GM21447 (cell line): ENCODE measurements around the gene ACKR1.

Source experiments
- ATAC-seq: cut with Tn5 transposase; IDR thresholded peaks from one replicate; pipeline ENCODE4 v1.9.1; 2021; ENCODE audit not compliant: unreplicated experiment

Gene ACKR1

DNA sequence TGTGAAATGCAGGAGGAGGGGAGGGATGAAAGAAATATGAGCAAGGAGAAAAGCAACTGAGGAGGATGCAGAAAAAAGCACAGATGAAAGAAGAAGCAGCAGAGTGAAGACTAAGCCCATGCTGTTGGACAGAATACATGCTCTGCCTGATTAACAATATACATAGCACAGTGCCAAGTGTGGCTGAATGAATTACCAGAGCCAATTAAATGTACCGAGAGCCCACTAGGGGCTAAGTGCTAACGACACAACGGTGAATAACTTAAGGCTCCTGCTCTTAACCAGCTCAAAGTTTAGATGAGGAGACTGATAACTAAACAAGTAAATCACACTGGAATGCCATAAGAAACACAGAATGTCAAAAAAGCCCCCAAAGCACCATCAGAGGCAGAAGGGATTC lies 17.6 kb upstream of the ACKR1 start:
- ATAC-seq, result no peak

DNA sequence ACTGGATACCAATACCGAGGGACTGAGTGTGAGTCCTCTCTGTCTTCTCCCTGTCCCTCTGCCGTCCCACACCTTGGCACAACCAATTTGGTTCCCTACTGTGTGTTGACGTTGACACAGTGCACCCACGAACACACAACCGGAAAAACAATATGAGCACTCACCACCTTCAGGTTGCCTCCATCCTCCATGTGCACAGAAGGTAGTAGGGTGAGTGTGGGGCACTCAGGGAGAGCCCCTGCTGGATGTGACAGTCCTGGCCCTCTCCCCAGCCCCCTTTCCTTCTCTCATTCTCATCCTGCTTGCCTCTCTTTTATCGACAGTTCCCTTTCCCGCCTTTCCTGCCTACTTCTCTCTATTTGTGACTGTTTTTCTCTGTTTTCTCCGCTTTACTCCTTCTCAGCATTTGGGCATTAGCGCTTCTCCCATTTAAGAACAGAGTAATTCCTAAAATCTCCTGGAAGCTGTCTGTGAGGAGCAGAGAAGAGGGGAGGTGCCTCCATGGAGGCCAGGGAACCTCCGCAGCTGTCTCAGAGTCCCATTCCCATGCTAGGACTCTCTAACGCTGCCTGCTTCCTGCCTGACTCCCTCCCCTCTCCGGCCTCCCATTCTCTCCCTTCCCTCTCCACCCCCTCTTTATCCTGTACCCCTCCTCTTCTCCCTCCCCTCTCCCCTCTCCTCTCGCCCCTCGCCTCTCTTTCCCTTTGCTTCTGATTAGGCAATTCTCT lies 16.9 kb upstream of the ACKR1 start:
- ATAC-seq, result no peak

DNA sequence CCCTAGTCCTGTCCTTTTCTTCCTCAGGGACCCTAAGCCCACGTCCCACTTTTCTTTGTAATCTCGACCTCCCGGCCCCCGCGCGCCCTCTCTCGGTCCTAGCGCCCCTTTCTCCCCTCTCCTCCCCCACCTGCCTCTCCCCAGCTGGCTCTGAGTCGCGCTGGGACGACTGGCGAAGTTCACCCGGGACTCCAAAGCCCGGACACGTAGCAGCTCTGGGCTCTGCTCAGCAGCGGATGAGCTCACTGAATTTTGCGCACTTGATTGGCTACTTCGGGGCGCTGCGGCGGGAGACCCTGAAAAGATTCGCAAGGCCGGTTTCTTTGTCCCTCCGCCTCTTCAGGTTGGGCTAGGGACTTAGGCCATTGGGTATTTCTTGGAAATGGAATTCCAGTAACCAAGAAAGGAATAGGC lies 16.3 kb upstream of the ACKR1 start:
- ATAC-seq, result no peak

DNA sequence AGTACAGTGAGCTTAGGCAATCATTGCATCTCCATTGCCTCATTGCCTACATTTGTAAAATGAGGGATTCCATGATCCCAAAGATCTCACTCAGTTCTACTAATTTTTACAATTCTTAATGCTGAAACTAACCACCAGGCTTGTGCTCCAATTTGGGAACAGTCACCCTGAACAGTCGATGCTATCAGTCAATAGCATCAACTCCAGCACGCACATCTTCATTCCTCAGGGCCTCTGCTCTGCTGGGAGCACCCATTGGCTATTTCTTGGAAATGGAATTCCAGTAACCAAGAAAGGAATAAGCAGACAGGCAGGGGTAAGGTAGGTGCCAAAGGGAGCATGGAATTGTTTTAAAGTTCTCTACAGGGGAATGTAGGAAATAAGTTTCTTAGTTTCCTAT lies 14.2 kb upstream of the ACKR1 start:
- no peak for ATAC-seq

DNA sequence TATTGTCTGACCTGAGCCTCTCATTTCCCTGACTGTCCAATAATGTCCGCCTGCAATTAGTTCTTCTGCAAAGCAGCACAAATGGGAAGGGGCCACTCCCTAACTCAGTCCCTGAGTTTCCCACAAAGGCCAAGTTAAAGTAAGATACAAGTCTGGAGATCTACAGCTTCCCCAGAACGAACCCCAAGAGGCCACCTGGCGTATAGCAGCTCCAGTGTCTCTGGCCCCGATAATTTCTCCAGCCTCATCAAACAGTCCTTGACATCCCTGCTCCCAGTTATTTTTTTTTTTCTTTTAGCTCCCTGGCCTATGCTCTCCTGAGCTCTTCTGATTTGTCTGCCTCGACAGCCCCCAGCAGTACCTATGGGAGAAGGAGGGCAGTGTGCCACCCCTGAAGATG lies 8.1 kb upstream of the ACKR1 start:
- no peak for ATAC-seq

DNA sequence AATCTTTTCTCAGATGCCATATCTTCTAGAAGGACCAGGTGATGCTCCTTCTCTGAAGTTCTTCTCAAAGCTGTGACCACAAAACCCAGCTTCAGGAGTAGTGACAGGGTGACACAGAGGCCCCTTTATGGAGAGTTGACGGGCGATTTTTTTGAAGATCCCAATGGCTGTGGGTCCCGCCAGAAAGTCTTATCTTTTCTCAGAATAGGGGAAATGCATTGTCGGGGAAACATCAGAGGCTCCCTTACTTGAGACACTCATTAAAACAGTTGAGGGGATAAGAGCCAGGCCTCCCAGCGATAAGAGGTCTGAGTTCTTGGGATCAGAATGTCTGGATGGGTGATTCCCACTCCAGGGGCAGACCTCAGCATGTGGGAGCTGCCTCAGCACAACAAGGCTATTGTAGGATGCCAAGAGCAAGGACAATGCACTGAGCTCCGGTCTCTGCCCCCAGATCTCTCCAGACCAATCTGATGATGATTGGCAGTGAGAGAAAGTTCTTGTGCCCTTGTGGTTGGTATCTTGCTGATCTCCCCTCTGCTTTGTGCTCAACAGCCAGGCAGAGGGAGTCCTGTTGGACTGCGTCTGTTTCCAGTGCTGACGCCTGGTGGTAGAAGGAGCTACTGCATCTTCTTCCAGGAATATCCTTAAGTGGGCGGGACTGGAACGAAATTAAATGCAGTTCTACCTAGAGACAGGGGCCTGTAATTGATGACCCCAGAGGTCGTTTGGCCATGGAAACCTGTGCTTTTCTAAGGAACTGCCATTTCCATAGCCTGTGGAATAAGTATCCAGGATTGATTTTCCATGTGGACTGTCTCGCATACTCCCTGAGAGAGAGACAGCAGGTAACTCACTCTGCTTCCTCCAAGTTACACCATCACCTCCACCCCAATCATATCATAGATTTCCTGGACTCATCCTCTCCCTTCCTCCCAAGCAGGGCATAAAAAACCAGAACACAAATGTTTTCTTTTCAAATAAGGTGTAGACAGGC lies 6.8 kb upstream of the ACKR1 start:
- no peak for ATAC-seq

DNA sequence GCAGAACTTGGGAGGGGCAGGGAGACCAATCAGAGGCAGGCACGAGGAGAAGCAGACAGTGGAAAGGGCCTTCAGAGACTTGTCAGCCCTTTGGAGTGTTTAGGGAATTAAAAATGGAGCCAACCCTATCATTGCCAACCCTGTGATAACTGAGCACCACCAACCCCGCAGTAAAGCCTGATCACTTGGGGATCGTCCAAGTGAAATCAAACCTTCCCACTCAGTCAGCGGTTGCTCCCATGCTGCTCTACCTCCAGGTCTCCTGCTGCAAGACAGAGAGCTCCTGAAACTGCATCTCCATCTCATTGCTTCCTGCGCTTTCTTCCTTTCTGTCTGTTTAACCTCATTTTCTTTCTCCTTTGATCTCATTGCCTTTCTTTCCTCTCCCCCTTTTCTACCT lies 4.8 kb upstream of the ACKR1 start:
- ATAC-seq, result no peak

DNA sequence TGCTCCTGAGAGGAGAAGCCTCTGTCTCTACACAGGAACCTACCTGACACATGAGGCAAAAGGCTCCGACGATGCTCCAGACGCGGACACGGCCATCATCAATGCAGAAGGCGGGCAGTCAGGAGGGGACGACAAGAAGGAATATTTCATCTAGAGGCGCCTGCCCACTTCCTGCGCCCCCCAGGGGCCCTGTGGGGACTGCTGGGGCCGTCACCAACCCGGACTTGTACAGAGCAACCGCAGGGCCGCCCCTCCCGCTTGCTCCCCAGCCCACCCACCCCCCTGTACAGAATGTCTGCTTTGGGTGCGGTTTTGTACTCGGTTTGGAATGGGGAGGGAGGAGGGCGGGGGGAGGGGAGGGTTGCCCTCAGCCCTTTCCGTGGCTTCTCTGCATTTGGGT lies 3.9 kb upstream of the ACKR1 start:
- ATAC-seq, result no peak

DNA sequence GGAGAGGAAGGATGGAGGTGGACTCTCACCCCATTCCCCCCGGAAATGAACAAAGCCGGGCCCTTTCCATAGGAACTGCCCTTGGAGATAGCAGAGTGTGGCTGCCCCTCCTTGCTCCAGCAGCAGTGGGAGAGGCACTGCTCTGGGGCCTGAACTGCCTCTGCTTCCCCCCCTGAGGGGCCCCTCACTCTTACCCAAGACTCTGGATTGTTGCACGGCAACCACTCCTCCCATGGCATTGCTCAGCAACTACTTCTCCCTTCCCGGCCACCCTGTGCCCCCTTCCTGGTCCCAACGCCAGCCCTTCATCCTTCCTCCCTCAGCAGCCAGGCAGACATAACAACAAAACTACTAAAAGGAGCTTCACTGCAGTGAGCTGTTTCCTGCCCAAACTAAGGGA lies 3.0 kb upstream of the ACKR1 start:
- ATAC-seq, result no peak

DNA sequence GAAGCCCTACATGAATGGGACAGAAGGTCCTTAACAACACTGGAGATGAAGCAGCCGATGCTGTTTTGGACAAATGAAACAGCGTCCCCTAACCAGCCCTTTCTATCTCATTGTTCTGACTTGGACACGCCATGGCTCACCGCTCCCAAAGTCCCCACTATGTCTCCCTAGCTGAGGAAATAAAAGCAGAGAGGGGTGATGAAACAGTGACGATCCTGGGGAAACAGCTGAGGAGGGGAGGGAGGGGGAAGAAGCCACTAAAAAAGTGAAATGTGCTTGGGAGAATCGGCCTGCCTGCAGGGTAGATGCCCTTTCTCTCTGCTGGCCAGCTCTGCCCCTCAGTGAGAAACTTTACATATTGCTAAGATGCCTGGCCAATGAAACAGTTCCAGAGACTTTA lies 1.1 kb upstream of the ACKR1 start:
- ATAC-seq, result no peak

DNA sequence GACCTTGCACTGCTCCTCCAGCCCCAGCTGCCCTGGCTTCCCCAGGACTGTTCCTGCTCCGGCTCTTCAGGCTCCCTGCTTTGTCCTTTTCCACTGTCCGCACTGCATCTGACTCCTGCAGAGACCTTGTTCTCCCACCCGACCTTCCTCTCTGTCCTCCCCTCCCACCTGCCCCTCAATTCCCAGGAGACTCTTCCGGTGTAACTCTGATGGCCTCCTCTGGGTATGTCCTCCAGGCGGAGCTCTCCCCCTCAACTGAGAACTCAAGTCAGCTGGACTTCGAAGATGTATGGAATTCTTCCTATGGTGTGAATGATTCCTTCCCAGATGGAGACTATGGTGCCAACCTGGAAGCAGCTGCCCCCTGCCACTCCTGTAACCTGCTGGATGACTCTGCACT lies 550 bp downstream of the ACKR1 start:
- no peak for ATAC-seq

DNA sequence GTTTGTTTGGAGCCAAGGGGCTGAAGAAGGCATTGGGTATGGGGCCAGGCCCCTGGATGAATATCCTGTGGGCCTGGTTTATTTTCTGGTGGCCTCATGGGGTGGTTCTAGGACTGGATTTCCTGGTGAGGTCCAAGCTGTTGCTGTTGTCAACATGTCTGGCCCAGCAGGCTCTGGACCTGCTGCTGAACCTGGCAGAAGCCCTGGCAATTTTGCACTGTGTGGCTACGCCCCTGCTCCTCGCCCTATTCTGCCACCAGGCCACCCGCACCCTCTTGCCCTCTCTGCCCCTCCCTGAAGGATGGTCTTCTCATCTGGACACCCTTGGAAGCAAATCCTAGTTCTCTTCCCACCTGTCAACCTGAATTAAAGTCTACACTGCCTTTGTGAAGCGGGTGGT lies 1.4 kb downstream of the ACKR1 start:
- ATAC-seq, result no peak

DNA sequence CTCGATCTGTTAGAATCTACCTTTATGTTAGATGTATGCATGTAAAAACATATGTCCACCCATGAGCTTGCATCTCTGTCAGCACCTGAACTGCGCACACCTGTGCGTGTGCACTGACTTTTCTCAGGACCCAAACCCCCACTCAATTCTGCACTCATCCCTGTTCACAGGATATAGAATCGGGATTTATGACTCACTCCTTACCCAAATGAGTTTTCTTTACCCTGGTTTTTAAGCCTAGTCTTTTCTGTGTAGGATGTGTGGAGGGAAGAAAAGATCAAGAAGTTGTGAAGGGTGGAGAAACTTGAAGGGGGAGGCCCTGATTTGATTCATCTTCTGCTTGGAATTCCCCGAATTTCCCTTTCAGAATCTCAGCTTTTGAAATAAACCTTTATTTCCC lies 2.4 kb downstream of the ACKR1 start:
- no peak for ATAC-seq

DNA sequence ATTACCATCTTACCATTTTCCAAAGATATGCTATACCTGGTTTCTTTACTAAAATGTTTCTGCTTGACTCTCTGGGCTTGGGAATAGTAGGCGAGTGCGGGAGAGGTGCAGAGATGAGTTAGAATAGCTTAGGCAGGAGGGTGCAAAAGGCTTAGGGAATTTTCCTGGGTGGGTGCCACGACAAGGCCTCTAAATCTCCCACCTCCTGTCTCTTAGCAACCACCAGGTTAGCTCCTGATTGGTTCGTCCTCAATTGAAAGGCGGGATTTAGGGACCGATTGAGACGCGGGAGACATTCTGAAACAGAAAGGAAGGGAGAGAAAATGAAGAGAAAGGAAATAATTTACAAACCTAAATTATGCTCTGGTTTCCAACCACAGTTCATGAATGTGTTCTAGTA lies 3.1 kb downstream of the ACKR1 start:
- no peak for ATAC-seq

DNA sequence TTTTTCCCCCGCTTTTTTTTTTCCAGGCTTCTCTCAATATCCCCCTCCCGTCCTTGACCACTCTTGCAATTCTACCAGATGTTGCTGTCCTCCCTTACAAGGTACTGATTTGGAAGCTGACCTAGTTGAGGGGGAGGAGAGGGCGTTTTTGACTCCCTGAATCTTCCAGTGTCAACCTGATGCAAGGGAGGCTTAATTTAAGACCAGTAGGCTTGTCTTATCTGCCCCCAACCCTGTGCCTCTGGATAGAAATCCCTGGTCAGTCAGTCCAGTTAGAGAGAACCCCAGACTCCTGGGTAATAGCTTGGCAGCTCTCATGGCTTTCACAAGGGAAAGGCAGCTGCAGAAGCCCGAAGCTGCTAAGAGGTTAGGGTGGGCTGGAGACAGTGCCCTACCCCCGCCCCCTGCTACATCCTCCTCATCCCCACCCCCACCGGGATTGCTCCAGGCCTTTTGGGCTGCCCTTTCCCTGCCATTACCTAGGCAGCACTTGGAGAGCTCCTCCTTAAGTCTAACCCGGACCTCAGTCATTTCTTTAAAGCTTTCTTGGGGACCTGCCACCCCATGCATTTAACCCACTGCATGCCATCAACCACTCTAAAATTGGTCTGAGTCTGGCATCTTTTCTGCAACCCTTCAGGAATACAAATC lies 3.6 kb downstream of the ACKR1 start:
- ATAC-seq, result no peak

DNA sequence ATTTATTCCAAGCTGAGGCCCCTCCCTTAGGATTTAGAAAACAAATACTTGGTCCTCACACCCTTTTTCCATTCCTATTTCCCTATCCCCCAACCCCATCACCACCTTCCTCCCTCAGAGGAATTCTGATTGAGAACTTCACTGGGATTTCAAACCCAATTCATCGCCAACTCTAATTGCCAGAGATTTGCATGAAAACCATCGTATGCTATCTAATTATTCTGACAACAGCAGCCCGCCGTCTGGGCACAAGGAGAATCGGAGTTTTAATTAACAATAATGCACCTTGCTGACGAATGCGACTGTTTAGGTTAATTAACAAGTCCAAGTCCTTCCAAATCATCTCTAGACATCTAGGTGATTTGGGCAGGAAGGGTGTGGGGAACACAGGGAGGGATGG lies 4.4 kb downstream of the ACKR1 start:
- ATAC-seq, result no peak

DNA sequence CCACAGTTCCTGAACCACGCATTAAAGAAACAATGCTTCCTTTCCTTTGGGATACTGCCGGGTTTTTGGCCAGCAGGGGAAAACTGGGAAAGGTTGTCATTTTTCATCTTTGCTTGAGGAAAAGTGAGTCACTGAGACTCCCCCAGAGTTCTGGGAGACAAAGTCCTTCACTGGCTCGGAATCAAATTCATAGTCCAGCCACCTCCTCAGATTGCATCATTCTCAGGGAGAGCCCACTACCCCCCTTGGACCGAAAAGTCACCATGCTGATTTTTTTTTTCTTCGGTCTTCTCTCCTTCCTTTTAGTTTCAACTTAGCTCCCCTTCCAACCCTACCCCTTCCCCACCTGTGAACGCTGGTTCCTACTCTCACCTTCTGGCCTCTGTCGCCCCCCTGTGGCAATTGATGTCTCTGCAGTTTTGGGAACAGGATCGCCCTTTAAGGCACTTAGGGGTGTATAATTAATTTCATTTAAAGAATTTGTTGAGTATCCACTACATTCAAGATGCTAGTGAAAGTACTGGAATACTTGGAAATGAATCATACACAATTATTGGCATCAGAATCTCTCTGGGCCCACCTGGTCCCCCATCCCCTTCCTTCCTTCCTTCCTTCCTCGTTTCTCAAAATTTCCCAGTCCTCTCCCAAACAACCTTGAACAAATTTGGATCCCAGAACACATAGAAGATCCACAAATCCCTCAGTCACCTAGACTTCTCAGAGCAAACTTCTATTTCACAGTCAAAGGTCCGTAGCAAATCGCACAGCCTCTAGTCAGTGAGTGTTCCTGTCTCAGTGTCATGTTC lies 6.9 kb downstream of the ACKR1 start:
- no peak for ATAC-seq

DNA sequence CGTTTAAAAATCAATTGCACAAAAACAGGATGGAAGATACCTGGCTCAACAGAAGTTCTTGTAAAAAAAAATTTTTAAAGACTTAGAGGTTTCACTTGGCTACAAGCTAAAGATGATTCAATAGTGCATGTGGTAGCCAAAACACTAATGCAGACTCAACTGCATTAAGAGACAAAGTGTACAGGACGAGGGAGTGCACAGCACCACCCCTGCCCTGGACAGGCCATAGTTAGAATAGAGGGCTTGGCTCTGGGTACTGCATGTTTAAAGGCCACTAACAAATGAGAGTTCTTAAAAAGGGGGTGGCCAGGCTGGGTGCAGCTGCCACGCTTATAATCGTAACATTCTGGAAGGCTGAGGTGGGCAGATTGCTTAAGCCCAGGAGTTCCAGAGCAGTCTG lies 7.9 kb downstream of the ACKR1 start:
- ATAC-seq, result no peak

DNA sequence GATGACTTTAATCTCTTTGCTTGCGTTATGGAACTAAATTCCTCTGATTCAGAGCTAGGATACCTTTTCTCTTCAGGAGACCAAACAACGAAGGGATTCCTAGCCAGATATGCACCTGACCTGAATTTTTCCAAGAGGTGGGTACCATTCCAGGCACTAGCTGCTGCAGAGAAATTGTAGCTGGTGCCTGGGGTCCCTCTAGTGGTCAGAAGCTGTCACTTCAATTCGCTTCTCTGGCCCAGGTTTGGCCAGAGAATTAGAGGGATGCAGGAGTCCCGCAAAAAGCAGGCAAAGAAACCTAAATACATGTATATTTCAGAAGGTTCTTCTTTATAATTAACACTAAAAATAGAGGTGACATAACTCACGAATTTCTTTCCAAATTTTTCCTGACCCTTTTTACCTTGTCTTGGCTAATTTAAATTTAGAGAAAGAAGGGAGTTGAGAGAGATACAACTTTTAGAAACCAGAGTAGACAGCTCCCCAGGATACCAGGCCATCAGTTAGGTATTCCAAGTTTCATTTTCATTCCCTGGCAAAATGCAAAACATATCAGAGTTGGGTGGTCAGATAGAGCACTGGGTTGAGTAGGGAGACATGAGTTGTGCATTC lies 9.6 kb downstream of the ACKR1 start:
- ATAC-seq, result peak; percentile 58
